ENCODE results near the gene NEDD4.
"Not testable (repeated sequence)": the region's sequence is repeated elsewhere in the genome, so short reads cannot be mapped to it uniquely, and the experiment has no call there.

The NEDD4 gene
- total RNA-seq: 4.8 to 20.6 (median 5.8) reads per million in 3 experiments

GRCh38 chr15:55993111-55993803 lies at the start of gene NEDD4:
NEDD4 (minus strand) TSS chr15:55993612; CDS start chr15:55993555, 57 bp downstream.
- peak; percentile 73 for DNase-seq

GRCh38 chr15:56042498-56042897 lies 49.1 kb upstream of the NEDD4 start:
- no peak for DNase-seq

GRCh38 chr15:56042031-56042430 lies 48.6 kb upstream of the NEDD4 start:
- no peak for DNase-seq

GRCh38 chr15:56040081-56041035 lies 46.9 kb upstream of the NEDD4 start:
- DNase-seq: no peak

- no peak for DNase-seq
These were observed 45.3 kb upstream of the NEDD4 start for GRCh38 chr15:56038707-56039106.

GRCh38 chr15:56038015-56038414 lies 44.6 kb upstream of the NEDD4 start:
- peak; percentile 47 for DNase-seq

- no peak for DNase-seq
These were observed 43.2 kb upstream of the NEDD4 start for GRCh38 chr15:56036546-56037067.

GRCh38 chr15:56035166-56035565 lies 41.8 kb upstream of the NEDD4 start:
- DNase-seq: no peak

- DNase-seq: no peak
These were observed 41.1 kb upstream of the NEDD4 start for GRCh38 chr15:56034514-56034913.

- no peak for DNase-seq
These were observed 39.0 kb upstream of the NEDD4 start for GRCh38 chr15:56032373-56032772.

- DNase-seq: no peak
These were observed 38.4 kb upstream of the NEDD4 start for GRCh38 chr15:56031836-56032235.

GRCh38 chr15:56031402-56031801 lies 38.0 kb upstream of the NEDD4 start:
- no peak for DNase-seq

- no peak for DNase-seq
These were observed 35.0 kb upstream of the NEDD4 start for GRCh38 chr15:56028430-56028829.

- DNase-seq: not testable (repeated sequence)
These were observed 29.7 kb upstream of the NEDD4 start for GRCh38 chr15:56023160-56023559.

- DNase-seq: no peak
These were observed 26.5 kb upstream of the NEDD4 start for GRCh38 chr15:56019819-56020486.

GRCh38 chr15:56019060-56019793 lies 25.8 kb upstream of the NEDD4 start:
- DNase-seq: no peak

GRCh38 chr15:56017920-56018319 lies 24.5 kb upstream of the NEDD4 start:
- no peak for DNase-seq

- no peak for DNase-seq
These were observed 24.1 kb upstream of the NEDD4 start for GRCh38 chr15:56017511-56017910.

GRCh38 chr15:56016281-56016680 lies 22.9 kb upstream of the NEDD4 start:
- no peak for DNase-seq

GRCh38 chr15:56014677-56015076 lies 21.3 kb upstream of the NEDD4 start:
- no peak for DNase-seq

GRCh38 chr15:56007053-56007452 lies 13.6 kb upstream of the NEDD4 start:
- not testable (repeated sequence) for DNase-seq

- not testable (repeated sequence) for DNase-seq
These were observed 13.0 kb upstream of the NEDD4 start for GRCh38 chr15:56006371-56006770.
